Measurements from ENCODE around the gene PLA2G4A. TPM values are rescaled to one million over a fixed set of nuclear protein-coding genes. Genes with fewer than 3 reads are reported as not detected.

PLA2G4A gene
- total RNA-seq, 4 donors from 2014 or later = 11.8 to 22.6 (median 14.6) TPM

GRCh38 chr1:186785503-186785902 is 43.2 kb upstream of the PLA2G4A start:
- 52 to 55% methylated on average over 2 of the region's 2 CpGs for WGBS, 2 donors
- DNase-seq = no peak
- Histone ChIP-seq H3K4me3 (no peak overlapping the region), H3K27ac (no peak overlapping the region), H3K36me3 (no peaks in the 10 kb centered on the region), H3K9me3 (no peaks in the 10 kb centered on the region), H3K4me1 (no peaks in the 10 kb centered on the region), H3K27me3 (no peaks in the 10 kb centered on the region)
- intact Hi-C loops (cut with DNase I) = no loop called here
- no peak for TF ChIP-seq CTCF (IDR thresholded peaks at IDR 0.05)
- no peak for TF ChIP-seq POLR2A (IDR thresholded peaks at IDR 0.05)

- H3K27me3 ChIP-seq = no peaks in the 10 kb centered on the region
- intact Hi-C loops (cut with DNase I) = no loop called here
- WGBS, 2 donors = 67 to 84% methylated on average over 1 of the region's 1 CpG
- no peaks in the 10 kb centered on the region for H3K4me1 ChIP-seq
- H3K4me3 ChIP-seq = no peak overlapping the region
- H3K9me3 ChIP-seq = no peaks in the 10 kb centered on the region
- no peak overlapping the region for H3K27ac ChIP-seq
- no peak for DNase-seq
- H3K36me3 ChIP-seq = no peaks in the 10 kb centered on the region
- TF ChIP-seq POLR2A (IDR thresholded peaks at IDR 0.05) = no peak
- no peak for TF ChIP-seq CTCF (IDR thresholded peaks at IDR 0.05)
Measured at GRCh38 chr1:186790101-186790500, 38.6 kb upstream of the PLA2G4A start.

- WGBS, 2 donors = 81 to 92% methylated on average over 7 of the region's 7 CpGs
- no peaks in the 10 kb centered on the region for H3K27me3 ChIP-seq
- H3K9me3 ChIP-seq = no peaks in the 10 kb centered on the region
- no peaks in the 10 kb centered on the region for H3K4me1 ChIP-seq
- DNase-seq = no peak
- no peak overlapping the region for H3K4me3 ChIP-seq
- TF ChIP-seq POLR2A (IDR thresholded peaks at IDR 0.05) (no peak), CTCF (IDR thresholded peaks at IDR 0.05) (no peak)
- H3K27ac ChIP-seq = no peak overlapping the region
- no peaks in the 10 kb centered on the region for H3K36me3 ChIP-seq
- intact Hi-C loops (cut with DNase I) = no loop called here
Measured at GRCh38 chr1:186792870-186793581, 35.7 kb upstream of the PLA2G4A start.

GRCh38 chr1:186793582-186793927 is 35.2 kb upstream of the PLA2G4A start:
- Histone ChIP-seq H3K36me3 (no peaks in the 10 kb centered on the region), H3K4me1 (no peaks in the 10 kb centered on the region), H3K27ac (no peak overlapping the region), H3K9me3 (no peaks in the 10 kb centered on the region), H3K4me3 (no peak overlapping the region), H3K27me3 (no peaks in the 10 kb centered on the region)
- intact Hi-C loops (cut with DNase I) = no loop called here
- TF ChIP-seq CTCF (IDR thresholded peaks at IDR 0.05) (no peak), POLR2A (IDR thresholded peaks at IDR 0.05) (no peak)
- WGBS, 2 donors = 48 to 52% methylated on average over 1 of the region's 1 CpG
- DNase-seq = no peak

GRCh38 chr1:186798960-186799688 is 29.6 kb upstream of the PLA2G4A start:
- TF ChIP-seq CTCF (IDR thresholded peaks at IDR 0.05) = no peak
- TF ChIP-seq POLR2A (IDR thresholded peaks at IDR 0.05) = no peak
- Histone ChIP-seq H3K36me3 (no peaks in the 10 kb centered on the region), H3K27me3 (no peaks in the 10 kb centered on the region), H3K4me3 (no peak overlapping the region), H3K9me3 (no peaks in the 10 kb centered on the region), H3K4me1 (no peaks in the 10 kb centered on the region), H3K27ac (no peak overlapping the region)
- 69 to 72% methylated on average over 4 of the region's 4 CpGs for WGBS, 2 donors
- no peak for DNase-seq
- intact Hi-C loops (cut with DNase I) = no loop called here

All from esophagus squamous epithelium (tissue), 5 donors.